Adrenal gland (tissue), 5 donors: ENCODE measurements around the gene GPLD1.

ENCODE experiments used
- CTCF ChIP-seq, 6 experiments: fragments of 450-650 bp in 4 of 6; fragments of 200-600 bp in 2 of 6; sonication (generic) in 1 of 6; IDR thresholded peaks; 1 replicate in 5 of 6; 2 replicates in 1 of 6; pipeline versions ENCODE4 v1.5.1 to v1.8.0; 2016 to 2021; ENCODE audit warnings: antibody characterized with exemption in 6 of 6, mild to moderate bottlenecking in 2 of 6, moderate library complexity in 1 of 6
- POLR2A ChIP-seq, 2 donors: fragments of 450-650 bp; IDR thresholded peaks; one replicate each; pipeline ENCODE4 v1.6.1; 2017; ENCODE audit warnings: antibody characterized with exemption in 2 of 2, mild to moderate bottlenecking in 2 of 2, moderate library complexity in 1 of 2
- donor health status: DM: no; HTN: no; CAD: no.

GRCh38 chr6:24429146-24429545 is 60.2 kb downstream of the GPLD1 start:
- TF ChIP-seq CTCF (IDR thresholded peaks at IDR 0.05) (no peak), POLR2A (IDR thresholded peaks at IDR 0.05) (no peak)
